ENCODE measurements around the gene ATP8B1.

DNA sequence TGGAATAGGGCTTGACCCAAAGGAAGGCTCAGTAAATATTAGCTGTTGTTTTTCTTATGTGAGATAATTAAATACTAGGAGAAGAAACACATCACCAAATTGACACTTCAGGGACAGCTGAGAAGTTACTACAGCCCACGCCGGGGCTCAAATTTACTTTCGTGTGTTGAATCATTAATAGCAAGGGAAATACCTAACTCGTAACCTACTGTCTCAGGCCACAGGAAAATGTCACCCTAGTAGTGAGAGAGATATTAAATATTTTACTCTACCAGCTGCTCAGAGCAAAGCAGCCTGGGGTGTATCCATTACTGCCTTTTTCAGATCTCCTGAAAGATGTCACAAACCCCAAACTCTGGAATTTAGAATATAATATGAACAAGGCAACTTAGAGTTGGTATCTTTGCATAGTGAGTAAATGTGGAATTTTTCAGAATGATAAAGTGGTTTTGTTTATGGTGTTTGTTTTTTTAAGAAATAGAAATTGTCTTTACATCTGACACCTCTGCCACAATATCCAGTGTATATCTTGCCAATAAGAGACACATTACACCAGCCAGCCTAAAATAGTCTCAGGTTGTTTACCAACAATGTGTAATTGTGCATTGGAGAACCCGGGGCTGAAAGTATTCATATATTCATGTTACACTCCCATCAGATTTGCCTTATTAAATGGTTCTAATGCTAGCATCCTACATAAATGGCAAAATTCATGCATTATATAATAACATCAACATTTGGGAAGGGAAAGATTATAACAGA, 48.4 kb downstream of the ATP8B1 start:
- TF ChIP-seq, protein P1, sequence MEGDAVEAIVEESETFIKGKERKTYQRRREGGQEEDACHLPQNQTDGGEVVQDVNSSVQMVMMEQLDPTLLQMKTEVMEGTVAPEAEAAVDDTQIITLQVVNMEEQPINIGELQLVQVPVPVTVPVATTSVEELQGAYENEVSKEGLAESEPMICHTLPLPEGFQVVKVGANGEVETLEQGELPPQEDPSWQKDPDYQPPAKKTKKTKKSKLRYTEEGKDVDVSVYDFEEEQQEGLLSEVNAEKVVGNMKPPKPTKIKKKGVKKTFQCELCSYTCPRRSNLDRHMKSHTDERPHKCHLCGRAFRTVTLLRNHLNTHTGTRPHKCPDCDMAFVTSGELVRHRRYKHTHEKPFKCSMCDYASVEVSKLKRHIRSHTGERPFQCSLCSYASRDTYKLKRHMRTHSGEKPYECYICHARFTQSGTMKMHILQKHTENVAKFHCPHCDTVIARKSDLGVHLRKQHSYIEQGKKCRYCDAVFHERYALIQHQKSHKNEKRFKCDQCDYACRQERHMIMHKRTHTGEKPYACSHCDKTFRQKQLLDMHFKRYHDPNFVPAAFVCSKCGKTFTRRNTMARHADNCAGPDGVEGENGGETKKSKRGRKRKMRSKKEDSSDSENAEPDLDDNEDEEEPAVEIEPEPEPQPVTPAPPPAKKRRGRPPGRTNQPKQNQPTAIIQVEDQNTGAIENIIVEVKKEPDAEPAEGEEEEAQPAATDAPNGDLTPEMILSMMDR (IDR thresholded peaks at IDR 0.05), result no peak
- no peak for TF ChIP-seq POLR2A (IDR thresholded peaks at IDR 0.05)

Measured in body of pancreas (tissue), 4 donors.